ENCODE measurements around the gene FBLN2. TPM values are rescaled to one million over a fixed set of nuclear protein-coding genes. Genes with fewer than 3 reads are reported as not detected.

Gene FBLN2
- total and polyA plus RNA-seq, 2 of the 4 experiments (the other 2 are of a cell fraction): 11.8 to 60.8 TPM

DNA sequence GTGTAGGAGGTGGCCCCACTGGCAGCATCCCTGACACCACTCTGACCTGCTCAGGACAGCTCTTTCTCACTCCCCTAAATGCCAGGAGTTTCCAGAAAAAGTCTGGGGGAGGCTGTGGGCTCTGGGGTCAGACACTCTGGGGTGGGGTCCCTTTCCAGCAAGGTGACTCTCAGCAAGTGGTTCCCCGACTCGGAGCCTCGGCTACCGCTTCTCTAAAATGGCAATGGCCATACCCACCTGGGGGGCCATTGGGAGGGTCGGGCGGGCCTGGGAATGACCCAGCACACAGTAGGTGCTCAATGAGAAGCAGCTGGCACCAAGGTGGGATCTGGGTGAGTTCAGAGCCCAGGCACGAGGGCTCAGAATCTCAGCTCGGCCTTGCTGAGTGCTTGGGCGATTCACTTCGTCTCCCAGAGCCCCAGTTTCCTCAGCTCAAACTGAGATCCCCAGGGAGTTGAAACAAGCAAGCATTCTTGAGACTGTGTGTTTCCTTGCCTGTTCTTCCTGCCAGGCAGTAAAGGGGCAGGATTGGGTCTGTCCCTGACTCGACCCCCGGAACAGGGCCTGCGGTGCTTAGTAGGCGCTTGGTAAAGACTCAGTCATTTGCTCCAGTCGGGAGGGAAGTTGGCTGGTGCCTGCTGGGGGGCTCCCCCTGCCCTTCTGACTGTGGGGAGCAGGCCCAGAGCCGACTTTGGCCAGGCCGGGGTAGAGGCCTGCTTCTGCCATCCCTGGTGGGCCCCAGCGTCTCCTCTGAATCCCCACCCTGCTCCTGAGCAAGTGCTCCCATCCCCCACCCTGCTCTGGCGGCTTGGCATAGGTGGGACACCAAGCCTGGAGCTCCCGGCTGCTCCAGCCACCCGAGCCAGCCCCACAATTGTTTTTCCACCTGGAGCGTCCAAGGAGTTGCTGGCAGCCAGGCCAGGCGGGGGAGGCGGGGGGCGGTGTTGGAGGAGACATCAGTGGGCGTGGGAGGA, 32.9 kb upstream of the FBLN2 start:
- no peak overlapping the region for H2AFZ ChIP-seq (replicated peaks; ENCODE audit: low read length, poor library complexity)
- no peak overlapping the region for H2AK5ac ChIP-seq (ENCODE audit: low read depth, low read length)
- DNase-seq: no peak
- no peak overlapping the region for H3K4ac ChIP-seq (ENCODE audit: low read depth, low read length)
- ChIA-PET POLR2A (ENCODE audit: unreplicated experiment) (interaction anchor here (0.5 kb wide), 1 partner anchor 9 kb away, joined by 3 read pairs; no protein-coding TSS in a partner anchor), CTCF (no interaction called here)
- H4K20me1 ChIP-seq (ENCODE audit: insufficient read depth, low read length): no peaks in the 10 kb centered on the region
- H2BK20ac ChIP-seq (ENCODE audit: low read depth, low read length): no peak overlapping the region
- H3K14ac ChIP-seq (replicated peaks; ENCODE audit: low read depth, low read length): no peak overlapping the region
- no peaks in the 10 kb centered on the region for H3K9me1 ChIP-seq (ENCODE audit: insufficient read depth, low read length)
- WGBS, 2 experiments (ENCODE audit: extremely low coverage in 2 of 2, insufficient read length in 1 of 2): 87% methylated on average over 7 of the region's 26 CpGs; no CpG with 5 or more reads in 1 of the 2 experiments
- no peaks in the 10 kb centered on the region for H3K79me1 ChIP-seq (ENCODE audit: low read depth in 1 of 2, low read length in 2 of 2)
- H2AK9ac ChIP-seq (replicated peaks; ENCODE audit: low read depth, low read length, poor library complexity): no peak overlapping the region
- TF ChIP-seq RCOR1 (IDR thresholded peaks at IDR 0.05; ENCODE audit: insufficient replicate concordance, low read length): no peak
- TF ChIP-seq SMC3 (IDR thresholded peaks at IDR 0.05; ENCODE audit: low read depth, low read length): no peak
- no peak for TF ChIP-seq RAD21 (IDR thresholded peaks at IDR 0.05; ENCODE audit: low read length)
- no peak for TF ChIP-seq MAFK (IDR thresholded peaks at IDR 0.05; ENCODE audit: low read depth, low read length)
- no peak for TF ChIP-seq USF2 (IDR thresholded peaks at IDR 0.05; ENCODE audit: low read depth, low read length)
- TF ChIP-seq RFX5 (IDR thresholded peaks at IDR 0.05; ENCODE audit: low read depth, low read length): no peak
- TF ChIP-seq, protein P1, sequence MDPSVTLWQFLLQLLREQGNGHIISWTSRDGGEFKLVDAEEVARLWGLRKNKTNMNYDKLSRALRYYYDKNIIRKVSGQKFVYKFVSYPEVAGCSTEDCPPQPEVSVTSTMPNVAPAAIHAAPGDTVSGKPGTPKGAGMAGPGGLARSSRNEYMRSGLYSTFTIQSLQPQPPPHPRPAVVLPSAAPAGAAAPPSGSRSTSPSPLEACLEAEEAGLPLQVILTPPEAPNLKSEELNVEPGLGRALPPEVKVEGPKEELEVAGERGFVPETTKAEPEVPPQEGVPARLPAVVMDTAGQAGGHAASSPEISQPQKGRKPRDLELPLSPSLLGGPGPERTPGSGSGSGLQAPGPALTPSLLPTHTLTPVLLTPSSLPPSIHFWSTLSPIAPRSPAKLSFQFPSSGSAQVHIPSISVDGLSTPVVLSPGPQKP (IDR thresholded peaks at IDR 0.05; ENCODE audit: borderline replicate concordance, low read depth, low read length): no peak
- intact Hi-C loops (cut with micrococcal nuclease): no loop called here
- no peak overlapping the region for H3K9ac ChIP-seq (ENCODE audit: low read depth, low read length)
- no peak for ATAC-seq (ENCODE audit: low read depth)
- H3K4me2 ChIP-seq (ENCODE audit: low read depth, low read length): no peak overlapping the region
- H3K4me3 ChIP-seq (ENCODE audit: insufficient read depth, low read depth, low read length): no peak overlapping the region
- no peak overlapping the region for H3K18ac ChIP-seq (ENCODE audit: low read depth, low read length)
- BruUV-seq (replicated peaks): no TSS peak
- dilution Hi-C loops (cut with HindIII; ENCODE audit: low sequenced_read_pairs, unreplicated experiment): no loop called here
- H3K9me3 ChIP-seq (ENCODE audit: control insufficient read depth, insufficient read depth, low read length): no peaks in the 10 kb centered on the region
- no peaks in the 10 kb centered on the region for H3K4me1 ChIP-seq (ENCODE audit: control insufficient read depth, insufficient read depth, low read length)
- H3K23ac ChIP-seq (ENCODE audit: low read depth, low read length): no peak overlapping the region
- H3K27ac ChIP-seq (ENCODE audit: insufficient read depth, low read length): no peak overlapping the region
- no peak overlapping the region for H4K5ac ChIP-seq (ENCODE audit: low read depth, low read length)
- no peak overlapping the region for H2BK120ac ChIP-seq (ENCODE audit: low read depth, low read length)
- H3K27me3 ChIP-seq (ENCODE audit: control insufficient read depth, insufficient read depth, low read length): no peaks in the 10 kb centered on the region
- H2BK5ac ChIP-seq (ENCODE audit: low read depth, low read length, poor library complexity, severe bottlenecking): no peak overlapping the region
- H4K91ac ChIP-seq (ENCODE audit: insufficient read depth, low read depth, low read length): no peak overlapping the region
- no peak overlapping the region for H4K8ac ChIP-seq (ENCODE audit: low read depth in 2 of 2, low read length in 2 of 2)
- no peaks in the 10 kb centered on the region for H3K36me3 ChIP-seq (ENCODE audit: control insufficient read depth, insufficient read depth, low read length)
- in situ Hi-C loops (cut with MboI; ENCODE audit: low sequenced_read_pairs): no loop called here
- H2BK15ac ChIP-seq (ENCODE audit: low read depth, low read length): no peak overlapping the region
- no peak overlapping the region for H3K56ac ChIP-seq (ENCODE audit: extremely low read depth, insufficient read depth, low read length)

All from IMR-90 (cell line).